Naive thymus-derived CD8-positive, alpha-beta T cell (primary cell): ENCODE measurements around the gene MTA3. TPM values are rescaled to one million over a fixed set of nuclear protein-coding genes. Genes with fewer than 3 reads are reported as not detected.
"Not testable (repeated sequence)": the region's sequence is repeated elsewhere in the genome, so short reads cannot be mapped to it uniquely, and the experiment has no call there.

Experiments
- ATAC-seq, 2 donors: fragments of 150-1000 bp; cut with Tn5 transposase in 1 of 2; sonication (Bioruptor Pico), chemical (Tn5 transposase) in 1 of 2; 1 replicate in 1 of 2; 2 replicates in 1 of 2; pipeline ENCODE4 v1.10.0; 2021; ENCODE audit warnings: mild to moderate bottlenecking in 2 of 2, moderate library complexity in 2 of 2
- POLR2A ChIA-PET: fragments of 350-600 bp; sonication (Branson Sonifier 250); formaldehyde crosslinking; loops from one replicate; lab custom pipeline; 2021; ENCODE audit warnings: antibody characterized with exemption; lab: Charles Lee
- DNase-seq, 10 donors: peaks; one replicate each; pipeline versions ENCODE4 v3.0.0 to v3.0.0-alpha.2; 2020 to 2022
- H3K27ac Mint-ChIP-seq, 10 donors: one replicate each; pipeline ENCODE4 v1.8.0; 2020 to 2022; ENCODE audit warnings: mild to moderate bottlenecking in 10 of 10, mixed read lengths in 10 of 10, moderate library complexity in 4 of 10, inconsistent platforms in 1 of 10
- H3K27me3 Mint-ChIP-seq, 5 donors: one replicate each; pipeline ENCODE4 v1.8.0; 2021 to 2022; ENCODE audit warnings: mixed read lengths in 5 of 5
- H3K36me3 Mint-ChIP-seq, 3 donors: one replicate each; pipeline ENCODE4 v1.8.0; 2020 to 2022; ENCODE audit warnings: mixed read lengths in 3 of 3, mild to moderate bottlenecking in 2 of 3, inconsistent platforms in 1 of 3
- H3K4me1 Mint-ChIP-seq, 4 donors: one replicate each; pipeline ENCODE4 v1.8.0; 2021 to 2022; ENCODE audit warnings: mixed read lengths in 4 of 4
- H3K4me3 Mint-ChIP-seq, 10 donors: one replicate each; pipeline ENCODE4 v1.8.0; 2020 to 2022; ENCODE audit warnings: mild to moderate bottlenecking in 10 of 10, mixed read lengths in 10 of 10, moderate library complexity in 6 of 10, inconsistent platforms in 1 of 10
- H3K9me3 Mint-ChIP-seq, 9 donors: one replicate each; pipeline ENCODE4 v1.8.0; 2020 to 2022; ENCODE audit warnings: mixed read lengths in 9 of 9, mild to moderate bottlenecking in 3 of 9, inconsistent platforms in 1 of 9, moderate library complexity in 1 of 9
- polyA plus RNA-seq, 3 donors: library from polyadenylated mRNA; unstranded; fragments of 300-500 nt; fragmentation: Illumina TruSeq; gene quantifications; one replicate each; pipeline ENCODE4 v1.2.3, GENCODE V29; 2021
- total RNA-seq, 8 experiments: library from RNA in 2 of 8; stranded (reverse) in 2 of 8; gene quantifications; one replicate each; pipeline ENCODE4 v1.2.3 and lab custom pipeline; 2021 to 2026

The MTA3 gene
- total and polyA plus RNA-seq, 5 experiments from 2014 or later: 17.1 to 40.4 (median 21.4) TPM

DNA sequence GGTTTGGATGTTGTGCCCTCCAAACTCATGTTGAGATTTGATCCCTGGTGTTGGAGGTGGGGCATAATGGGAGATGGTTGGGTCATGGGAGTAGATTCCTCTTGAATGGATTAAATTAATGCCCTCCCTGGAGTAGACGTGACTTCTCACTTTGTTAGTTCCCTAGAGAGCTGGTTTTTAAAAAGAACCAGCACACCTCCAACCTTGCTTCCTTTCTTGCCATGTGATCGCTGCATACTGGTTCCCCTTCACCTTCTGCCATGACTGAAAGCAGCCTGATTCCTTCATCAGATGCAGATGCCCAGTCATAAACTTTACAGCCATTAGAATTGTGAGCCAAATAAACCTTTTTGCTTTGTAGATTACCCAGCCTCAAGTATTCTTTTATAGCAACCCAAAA, 21.7 kb downstream of the MTA3 start:
- peak overlapping the region in 8 of 10 donors; percentile 25 to 77 (median 59) for H3K27ac Mint-ChIP-seq
- POLR2A ChIA-PET: interaction anchor here (0.7 kb wide), 1 partner anchor 26 kb away, joined by 7 read pairs; no protein-coding TSS in a partner anchor
- H3K4me1 Mint-ChIP-seq: peaks cover 5 to 21% (median 14%) of the 10 kb centered on the region in 4 donors

DNA sequence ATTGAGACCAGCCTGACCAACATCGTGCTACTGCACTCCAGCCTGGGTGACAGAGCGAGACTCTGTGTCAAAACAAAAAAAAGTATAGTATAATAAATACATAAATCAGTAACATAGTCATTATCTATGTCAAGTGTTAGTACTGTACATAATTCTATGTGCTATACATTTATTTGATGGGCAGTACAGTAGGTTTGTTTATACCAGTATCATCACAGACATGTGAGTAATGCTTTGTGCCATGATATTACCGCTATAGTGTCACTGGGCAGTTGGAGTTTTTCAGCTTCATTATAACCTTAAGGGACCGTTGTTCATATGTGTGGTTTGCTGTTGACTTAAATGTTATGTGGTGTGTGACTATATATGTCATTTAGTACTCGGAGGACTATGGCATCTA, 24.9 kb downstream of the MTA3 start:
- DNase-seq (no peak), ATAC-seq (no peak)
- H3K4me3 Mint-ChIP-seq: no peak overlapping the region
- peak overlapping the region in 1 of 10 donors; percentile 17 for H3K27ac Mint-ChIP-seq
- peaks cover 0 to 12% (median 11%) of the 10 kb centered on the region in 3 donors for H3K36me3 Mint-ChIP-seq
- H3K9me3 Mint-ChIP-seq: no peaks in the 10 kb centered on the region
- peaks cover 5 to 22% (median 16%) of the 10 kb centered on the region in 4 donors for H3K4me1 Mint-ChIP-seq
- no peaks in the 10 kb centered on the region for H3K27me3 Mint-ChIP-seq
- POLR2A ChIA-PET: no interaction called here

More for the DNA sequence above, 21.7 kb downstream of the MTA3 start:
- H3K4me3 Mint-ChIP-seq: no peak overlapping the region
- no peak for ATAC-seq
- peaks cover 0 to 19% (median 18%) of the 10 kb centered on the region in 3 donors for H3K36me3 Mint-ChIP-seq
- H3K27me3 Mint-ChIP-seq: no peaks in the 10 kb centered on the region
- H3K9me3 Mint-ChIP-seq: no peaks in the 10 kb centered on the region
- DNase-seq: no peak

DNA sequence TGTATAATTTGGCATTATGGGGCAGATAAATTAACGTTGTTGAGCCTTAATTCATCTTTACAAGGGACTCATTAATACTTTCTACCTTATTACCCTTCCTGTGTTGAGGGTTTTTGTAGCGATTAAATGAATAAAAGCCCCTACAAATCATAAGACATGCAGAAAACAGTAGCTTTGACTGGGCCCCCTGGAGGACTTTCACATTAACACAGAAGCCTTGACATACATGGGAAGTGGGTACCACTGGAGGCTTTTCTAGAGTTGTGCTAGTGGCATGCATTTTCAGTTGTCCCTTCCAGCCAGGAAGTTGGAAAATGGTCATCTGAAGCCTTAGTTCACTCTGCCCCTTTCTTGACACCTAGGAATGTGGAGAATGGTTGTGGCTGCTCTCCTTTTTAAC, 30.2 kb downstream of the MTA3 start:
- POLR2A ChIA-PET: no interaction called here
- peaks cover 0 to 16% (median 4%) of the 10 kb centered on the region in 3 donors for H3K36me3 Mint-ChIP-seq
- ATAC-seq (no peak), DNase-seq (peak in 1 of 10 donors; percentile 13)
- no peak overlapping the region for H3K4me3 Mint-ChIP-seq
- peak overlapping the region in 2 of 10 donors; percentile 29 to 68 for H3K27ac Mint-ChIP-seq
- H3K9me3 Mint-ChIP-seq: no peaks in the 10 kb centered on the region
- H3K4me1 Mint-ChIP-seq: peaks cover 5 to 34% (median 21%) of the 10 kb centered on the region in 4 donors
- no peaks in the 10 kb centered on the region for H3K27me3 Mint-ChIP-seq

DNA sequence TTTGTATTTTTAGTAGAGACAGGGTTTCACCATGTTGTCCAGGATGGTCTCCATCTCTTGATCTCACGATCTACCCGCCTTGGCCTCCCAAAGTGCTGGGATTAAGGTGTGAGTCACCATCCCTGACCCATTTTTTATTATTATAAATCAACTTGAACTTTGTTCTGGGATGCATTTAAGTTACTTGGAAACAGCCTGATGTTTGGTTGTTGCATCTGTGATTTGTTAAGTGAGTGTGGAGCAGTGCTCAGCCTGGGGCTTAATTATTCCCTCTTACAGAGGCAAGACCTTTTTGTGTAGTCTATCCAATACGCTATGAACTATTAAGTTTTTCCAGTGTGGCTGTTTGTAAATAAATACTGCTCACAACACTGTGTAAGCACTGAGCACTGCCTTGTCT, 32.6 kb downstream of the MTA3 start:
- Mint-ChIP-seq H3K27ac (peak overlapping the region in 1 of 10 donors; percentile 15), H3K4me1 (peaks cover 5 to 29% (median 18%) of the 10 kb centered on the region in 4 donors), H3K36me3 (peaks cover 0 to 13% (median 2%) of the 10 kb centered on the region in 3 donors), H3K9me3 (no peaks in the 10 kb centered on the region), H3K27me3 (no peaks in the 10 kb centered on the region), H3K4me3 (no peak overlapping the region)
- no peak for ATAC-seq
- POLR2A ChIA-PET: no interaction called here
- no peak for DNase-seq

DNA sequence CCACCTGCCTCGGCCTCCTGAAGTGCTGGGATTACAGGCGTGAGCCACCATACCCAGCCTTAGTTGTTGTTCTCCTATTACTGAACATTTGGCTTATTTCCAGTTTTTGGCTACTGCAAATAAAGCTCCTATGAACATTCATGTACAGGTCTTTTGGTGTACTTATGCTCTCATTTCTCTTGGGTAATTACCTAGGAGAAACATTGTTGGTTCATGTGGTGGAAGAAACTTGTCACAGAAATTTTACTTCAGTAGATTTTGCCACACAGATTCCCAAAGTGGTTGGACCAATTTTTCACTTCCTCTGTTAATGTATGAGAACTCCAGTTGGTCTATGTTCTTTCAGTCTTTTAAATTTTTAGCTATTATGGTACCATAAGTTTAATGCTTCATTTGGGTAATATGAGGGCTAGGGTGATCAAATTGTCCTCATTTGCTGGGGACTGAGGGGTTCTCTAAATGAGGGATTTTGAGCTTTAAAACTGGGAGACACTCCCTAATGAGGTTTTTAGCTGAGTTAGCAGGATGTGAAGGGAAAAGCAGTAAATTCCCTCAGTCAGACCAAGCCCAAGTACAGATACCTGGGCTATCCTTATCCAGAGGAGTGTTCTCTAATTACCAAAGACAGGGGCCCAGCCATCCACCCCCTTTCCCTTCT, 33.9 kb downstream of the MTA3 start:
- POLR2A ChIA-PET: no interaction called here

DNA sequence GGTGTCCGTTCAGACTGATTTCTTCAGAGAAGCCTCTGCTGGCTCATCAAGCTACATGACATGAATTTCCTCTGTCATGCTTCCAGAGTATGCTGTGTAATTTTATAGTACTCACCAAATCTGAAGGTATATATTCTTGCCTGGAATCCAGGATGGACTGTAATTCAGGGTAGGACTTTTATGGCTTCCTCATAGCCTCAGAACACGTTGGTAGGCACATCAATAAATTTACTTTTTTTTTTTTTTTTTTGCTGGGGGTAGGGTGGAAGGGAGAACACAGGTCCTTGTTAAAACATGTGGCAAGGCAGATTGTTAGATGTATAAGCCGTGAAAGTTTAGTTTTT, 34.4 kb downstream of the MTA3 start:
- peaks cover 0 to 13% (median 2%) of the 10 kb centered on the region in 3 donors for H3K36me3 Mint-ChIP-seq
- H3K4me1 Mint-ChIP-seq: peaks cover 5 to 30% (median 20%) of the 10 kb centered on the region in 4 donors
- ATAC-seq: no peak
- no peak for DNase-seq
- POLR2A ChIA-PET: no interaction called here
- peak overlapping the region in 4 of 10 donors; percentile 13 to 68 (median 31) for H3K27ac Mint-ChIP-seq
- no peak overlapping the region for H3K4me3 Mint-ChIP-seq
- H3K9me3 Mint-ChIP-seq: no peaks in the 10 kb centered on the region
- H3K27me3 Mint-ChIP-seq: no peaks in the 10 kb centered on the region

More for the DNA sequence above, 33.9 kb downstream of the MTA3 start:
- Mint-ChIP-seq H3K27me3 (no peaks in the 10 kb centered on the region), H3K4me1 (peaks cover 5 to 28% (median 20%) of the 10 kb centered on the region in 4 donors), H3K36me3 (peaks cover 0 to 14% (median 2%) of the 10 kb centered on the region in 3 donors), H3K9me3 (no peaks in the 10 kb centered on the region), H3K4me3 (no peak overlapping the region), H3K27ac (peak overlapping the region in 4 of 10 donors; percentile 13 to 68 (median 45))
- ATAC-seq (no peak), DNase-seq (no peak)

DNA sequence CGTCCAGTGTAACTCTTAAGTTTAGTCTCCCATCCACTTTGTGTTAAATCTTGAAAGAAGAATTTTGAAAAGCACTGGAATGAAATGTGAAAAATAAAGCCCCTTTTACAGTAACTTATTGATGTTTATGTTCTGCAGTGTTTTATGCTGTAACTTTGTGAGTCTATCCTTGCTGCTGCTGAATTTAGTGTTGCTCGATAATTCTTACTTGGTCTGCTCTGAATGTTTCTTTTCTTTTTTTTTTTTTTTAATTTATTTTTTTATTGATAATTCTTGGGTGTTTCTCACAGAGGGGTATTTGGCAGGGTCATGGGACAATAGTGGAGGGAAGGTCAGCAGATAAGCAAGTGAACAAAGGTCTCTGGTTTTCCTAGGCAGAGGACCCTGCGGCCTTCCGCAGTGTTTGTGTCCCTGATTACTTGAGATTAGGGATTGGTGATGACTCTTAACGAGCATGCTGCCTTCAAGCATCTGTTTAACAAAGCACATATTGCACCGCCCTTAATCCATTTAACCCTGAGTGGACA, 36.0 kb downstream of the MTA3 start:
- POLR2A ChIA-PET, H3K27me3 Mint-ChIP-seq, H3K9me3 Mint-ChIP-seq, DNase-seq, ATAC-seq, H3K4me3 Mint-ChIP-seq: not testable (repeated sequence)
- peaks cover 0 to 17% (median 4%) of the 10 kb centered on the region in 3 donors for H3K36me3 Mint-ChIP-seq
- H3K27ac Mint-ChIP-seq: peak overlapping the region in 1 of 10 donors; percentile 68
- peaks cover 3 to 27% (median 18%) of the 10 kb centered on the region in 4 donors for H3K4me1 Mint-ChIP-seq

DNA sequence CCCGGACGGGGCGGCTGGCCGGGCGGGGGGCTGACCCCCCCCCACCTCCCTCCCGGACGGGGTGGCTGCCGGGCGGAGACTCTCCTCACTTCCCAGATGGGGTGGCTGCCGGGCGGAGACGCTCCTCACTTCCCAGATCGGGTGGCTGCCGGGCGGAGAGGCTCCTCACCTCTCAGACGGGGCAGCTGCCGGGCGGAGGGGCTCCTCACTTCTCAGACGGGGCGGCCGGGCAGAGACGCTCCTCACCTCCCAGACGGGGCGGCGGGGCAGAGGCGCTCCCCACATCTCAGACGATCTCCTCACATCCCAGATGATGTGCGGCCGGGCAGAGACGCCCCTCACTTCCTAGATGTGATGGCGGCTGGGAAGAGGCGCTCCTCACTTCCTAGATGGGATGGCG, 37.7 kb downstream of the MTA3 start:
- DNase-seq, H3K9me3 Mint-ChIP-seq, ATAC-seq, H3K27me3 Mint-ChIP-seq, H3K4me3 Mint-ChIP-seq, H3K27ac Mint-ChIP-seq, POLR2A ChIA-PET: not testable (repeated sequence)
- H3K4me1 Mint-ChIP-seq: peaks cover 4 to 21% (median 10%) of the 10 kb centered on the region in 4 donors
- peaks cover 0 to 28% (median 8%) of the 10 kb centered on the region in 3 donors for H3K36me3 Mint-ChIP-seq

DNA sequence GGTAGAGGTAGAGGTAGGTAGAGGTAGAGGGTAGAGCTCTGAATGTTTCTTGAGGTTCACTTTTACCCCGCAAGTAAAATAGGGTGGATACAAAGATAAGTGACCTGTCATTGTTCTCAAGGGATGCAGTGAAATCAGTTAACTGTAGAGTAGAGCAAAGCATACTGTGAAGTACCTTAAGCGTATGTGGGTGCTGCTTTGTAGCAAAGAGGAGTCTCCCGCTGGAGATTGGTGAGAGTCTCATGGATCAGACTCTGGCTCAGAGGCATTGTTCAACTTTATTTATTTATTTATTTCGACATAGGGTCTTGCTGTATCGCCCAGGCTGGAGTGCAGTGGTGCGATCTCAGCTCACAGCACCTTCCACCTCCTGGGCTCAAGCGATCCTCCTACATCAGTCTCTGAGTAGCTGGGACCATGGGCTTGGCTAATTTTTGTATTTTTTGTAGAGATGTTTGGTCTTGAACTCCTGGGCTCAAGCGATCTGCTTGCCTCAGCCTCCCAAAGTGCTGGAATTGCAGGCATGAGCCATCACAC, 38.7 kb downstream of the MTA3 start:
- no peak for ATAC-seq
- Mint-ChIP-seq H3K9me3 (no peaks in the 10 kb centered on the region), H3K27me3 (no peaks in the 10 kb centered on the region), H3K36me3 (peaks cover 0 to 34% (median 11%) of the 10 kb centered on the region in 3 donors), H3K4me1 (peaks cover 4 to 26% (median 10%) of the 10 kb centered on the region in 4 donors), H3K4me3 (no peak overlapping the region), H3K27ac (peak overlapping the region in 2 of 10 donors; percentile 37 to 77)
- POLR2A ChIA-PET: no interaction called here
- no peak for DNase-seq

DNA sequence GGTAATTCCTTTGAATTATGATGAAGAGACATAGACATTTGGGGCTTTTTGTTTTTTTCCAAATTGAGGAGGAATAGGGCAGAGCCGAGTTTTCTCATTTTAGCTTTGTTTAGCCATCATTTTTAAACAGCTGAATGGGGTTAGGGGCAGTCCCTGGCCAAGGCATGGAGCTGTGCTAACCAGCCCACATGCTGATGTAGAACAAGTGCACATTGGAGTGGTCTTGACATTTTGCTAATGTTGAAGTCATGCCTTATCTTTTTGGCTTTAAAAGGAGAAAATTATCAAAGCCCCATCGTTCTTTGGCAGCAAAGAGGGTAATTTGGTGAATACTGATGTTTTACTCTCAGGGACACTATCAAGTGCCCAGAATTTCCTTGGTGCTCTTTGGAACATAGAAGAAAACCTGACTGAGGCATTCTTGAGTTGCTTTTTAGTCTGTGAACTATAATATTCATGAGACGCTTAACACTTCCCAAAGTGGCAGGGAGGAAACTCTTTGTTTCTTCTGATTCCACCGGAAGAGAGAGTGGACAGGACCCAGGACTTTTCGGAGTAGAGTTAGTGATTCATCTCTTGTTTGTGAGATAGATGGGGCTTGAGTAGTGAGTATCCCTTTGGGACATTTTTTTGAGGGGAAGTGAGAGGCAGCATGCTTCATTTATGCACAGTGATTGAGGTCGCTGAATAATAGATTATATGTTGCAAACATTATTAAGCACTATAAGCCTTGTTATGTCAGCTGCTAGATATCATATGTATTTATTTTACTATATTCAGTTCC, 45.0 kb downstream of the MTA3 start:
- DNase-seq: no peak
- Mint-ChIP-seq H3K4me1 (peaks cover 0 to 12% (median 5%) of the 10 kb centered on the region in 4 donors), H3K36me3 (peaks cover 0 to 65% (median 15%) of the 10 kb centered on the region in 3 donors), H3K27me3 (no peaks in the 10 kb centered on the region), H3K9me3 (no peaks in the 10 kb centered on the region), H3K27ac (peak overlapping the region in 6 of 10 donors; percentile 6 to 49 (median 30)), H3K4me3 (no peak overlapping the region)
- POLR2A ChIA-PET: no interaction called here
- ATAC-seq: no peak

DNA sequence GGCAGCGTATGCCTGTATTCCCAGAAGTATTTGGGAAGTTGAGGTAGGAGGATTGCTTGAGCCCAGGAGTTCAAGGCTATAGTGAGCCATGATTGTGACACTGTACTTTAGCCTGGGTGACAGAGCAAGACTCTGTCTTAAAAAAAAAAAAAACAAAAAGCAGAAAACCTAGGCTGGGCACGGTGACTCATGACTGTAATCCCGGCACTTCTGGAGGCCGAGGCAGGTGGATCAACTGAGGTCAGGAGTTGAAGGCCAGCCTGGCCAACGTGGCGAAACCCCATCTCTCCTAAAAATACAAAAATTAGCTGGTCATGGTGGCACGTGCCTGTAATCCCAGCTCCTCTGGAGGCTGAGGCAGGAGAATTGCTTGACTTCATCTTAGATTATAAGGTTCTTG, 46.4 kb downstream of the MTA3 start:
- Mint-ChIP-seq H3K27ac (no peak overlapping the region), H3K4me1 (peaks cover 3 to 20% (median 11%) of the 10 kb centered on the region in 4 donors), H3K9me3 (no peaks in the 10 kb centered on the region), H3K4me3 (no peak overlapping the region), H3K27me3 (no peaks in the 10 kb centered on the region), H3K36me3 (peaks cover 7 to 68% (median 13%) of the 10 kb centered on the region in 3 donors)
- ATAC-seq: no peak
- POLR2A ChIA-PET: no interaction called here
- no peak for DNase-seq

DNA sequence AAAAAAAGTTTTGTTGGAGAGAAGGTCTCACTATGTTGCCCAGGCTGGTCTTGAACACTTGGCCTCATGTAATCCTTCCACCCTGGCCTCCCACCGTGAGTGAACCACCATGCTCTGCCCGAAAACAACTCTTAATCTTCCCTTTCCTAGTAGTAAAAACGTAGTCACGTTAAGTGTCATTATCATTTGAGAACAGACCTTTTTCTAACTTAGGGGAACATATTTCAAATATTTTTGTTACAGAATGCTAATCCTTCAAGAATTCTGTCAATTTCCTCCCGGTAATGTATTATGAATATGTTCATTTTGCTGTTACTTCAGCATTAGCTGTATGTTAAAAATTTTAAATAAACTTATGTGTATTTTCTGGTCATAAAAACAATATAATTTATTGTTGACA, 49.7 kb downstream of the MTA3 start:
- peaks cover 7 to 59% (median 20%) of the 10 kb centered on the region in 3 donors for H3K36me3 Mint-ChIP-seq
- POLR2A ChIA-PET: no interaction called here
- no peaks in the 10 kb centered on the region for H3K27me3 Mint-ChIP-seq
- no peak overlapping the region for H3K4me3 Mint-ChIP-seq
- peaks cover 3 to 11% (median 7%) of the 10 kb centered on the region in 4 donors for H3K4me1 Mint-ChIP-seq
- DNase-seq: no peak
- ATAC-seq: no peak
- no peaks in the 10 kb centered on the region for H3K9me3 Mint-ChIP-seq
- H3K27ac Mint-ChIP-seq: peak overlapping the region in 8 of 10 donors; percentile 2 to 81 (median 28)
